A549 (cell line): ENCODE data around the gene PRMT7.

Experiments
- BHLHE40 ChIP-seq: IDR thresholded peaks from 2 replicates; pipeline ENCODE4 v1.6.1; 2012; ENCODE audit warnings: low read depth, low read length, inconsistent platforms
- CBX2 ChIP-seq: fragments of 200-600 bp; sonication (generic); IDR thresholded peaks from 2 replicates; pipeline ENCODE4 v1.6.1; 2016; ENCODE audit warnings: low read depth, mild to moderate bottlenecking, borderline replicate concordance
- CEBPB ChIP-seq, 2 experiments: fragments of >200 bp in 1 of 2; sonication (Bioruptor Twin) in 1 of 2; formaldehyde crosslinking in 1 of 2; IDR thresholded peaks; 2 replicates each; pipeline ENCODE4 v1.6.1; 2012 to 2016
- CTCF ChIP-seq: fragments of >200 bp; sonication (Bioruptor Twin); formaldehyde crosslinking; IDR thresholded peaks from 3 replicates; pipeline ENCODE4 v1.5.1; 2016
- FOSL2 ChIP-seq, 2 experiments: fragments of 450-650 bp in 1 of 2; fragments of >200 bp in 1 of 2; sonication (Bioruptor Twin) in 1 of 2; formaldehyde crosslinking; IDR thresholded peaks; 2 replicates each; pipeline versions ENCODE4 v1.5.0 to v1.6.1; 2016 to 2020; ENCODE audit warnings: mild to moderate bottlenecking in 1 of 2, moderate library complexity in 1 of 2
- HMGXB4 ChIP-seq: fragments of 250-450 bp; sonication (Bioruptor Pico); IDR thresholded peaks from 2 replicates; pipeline ENCODE4 v1.5.0; 2021; ENCODE audit warnings: mild to moderate bottlenecking, moderate library complexity, borderline replicate concordance
- MAX ChIP-seq: IDR thresholded peaks from 2 replicates; pipeline ENCODE4 v1.6.1; 2012
- POLR2A ChIP-seq: IDR thresholded peaks from 2 replicates; pipeline ENCODE4 v1.6.1; 2012; ENCODE audit warnings: mild to moderate bottlenecking, low read length
- ZFP36 ChIP-seq: fragments of 450-650 bp; IDR thresholded peaks from 2 replicates; pipeline ENCODE4 v1.6.1; 2014; ENCODE audit warnings: borderline replicate concordance; ENCODE audit not compliant: partially characterized antibody

DNA sequence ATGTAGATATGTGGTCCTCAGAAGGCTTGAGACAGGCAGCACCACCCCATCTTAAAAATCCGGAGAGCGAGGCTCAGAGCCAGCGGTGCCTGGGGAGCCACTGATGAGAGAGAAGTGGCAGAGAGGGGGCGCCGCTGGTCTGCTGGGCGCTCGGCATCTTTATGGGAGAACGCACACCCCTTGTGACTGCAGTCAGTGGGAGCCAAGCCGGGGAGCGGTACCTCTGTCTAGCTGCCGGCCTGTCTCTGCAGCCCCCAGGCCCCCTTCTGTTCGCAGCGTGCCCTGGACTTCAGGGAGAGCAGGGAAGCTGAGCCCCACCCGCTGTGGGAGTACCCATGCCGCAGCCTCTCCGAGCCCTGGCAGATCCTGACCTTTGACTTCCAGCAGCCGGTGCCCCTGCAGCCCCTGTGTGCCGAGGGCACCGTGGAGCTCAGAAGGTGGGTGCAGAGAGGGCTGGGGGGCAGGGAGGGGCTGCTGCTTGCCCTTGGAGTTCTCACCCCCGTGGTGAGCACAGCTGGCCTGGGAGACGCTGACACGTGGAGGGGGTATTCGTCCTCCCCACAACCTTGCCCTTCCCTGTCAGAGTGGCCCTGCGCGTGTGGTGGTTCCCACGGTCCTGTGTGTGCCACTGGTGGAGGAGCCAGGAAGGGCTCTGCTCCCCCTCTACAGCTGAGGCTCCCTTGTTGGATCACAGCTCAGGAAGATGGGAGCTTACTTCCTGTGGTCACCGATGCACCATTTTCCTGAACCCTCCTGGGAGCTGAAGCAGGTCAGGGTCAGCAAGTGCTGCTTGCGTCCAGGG is 44.8 kb downstream of the PRMT7 start:
- TF ChIP-seq CTCF (no peak), BHLHE40 (no peak), POLR2A (no peak), CBX2 (no peak), HMGXB4 (CRISPR knock-in tag) (no peak), MAX (no peak), CEBPB (IDR thresholded peaks at IDR 0.05) (no peak), FOSL2 (IDR thresholded peaks at IDR 0.05) (no peak), FOSL2 (CRISPR knock-in tag; IDR thresholded peaks at IDR 0.05) (no peak), ZFP36 (no peak)
